GM18867 (cell line): Measurements from ENCODE around the gene KLHL28.

Experiments used
- ATAC-seq: cut with Tn5 transposase; IDR thresholded peaks from one replicate; pipeline ENCODE4 v1.9.1; 2021; ENCODE audit warnings: mild to moderate bottlenecking, moderate library complexity; ENCODE audit not compliant: unreplicated experiment

The KLHL28 gene

GRCh38 chr14:44961151-44961553 lies 595 bp downstream of the KLHL28 start:
- ATAC-seq, result peak; percentile 21

DNA sequence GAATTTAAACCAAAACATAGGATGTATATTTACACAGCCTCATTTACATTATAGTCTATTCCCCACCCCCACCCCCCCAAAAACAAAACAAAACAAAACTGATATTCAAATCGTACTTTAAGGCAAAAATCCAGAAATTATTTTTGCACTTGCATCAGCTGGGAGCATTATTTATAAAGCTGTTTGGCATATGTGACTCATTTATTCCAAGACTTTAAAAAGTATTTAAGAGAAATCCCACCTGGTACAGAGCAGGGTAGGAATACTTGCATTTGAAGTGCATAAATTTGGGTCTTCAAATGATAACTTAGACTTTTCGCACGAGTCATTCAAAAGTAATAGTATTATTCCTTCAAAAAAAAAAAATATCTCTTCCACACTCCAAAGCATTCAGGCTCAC lies 1.1 kb downstream of the KLHL28 start:
- ATAC-seq, result no peak

GRCh38 chr14:44960146-44960545 lies 1.6 kb downstream of the KLHL28 start:
- no peak for ATAC-seq

DNA sequence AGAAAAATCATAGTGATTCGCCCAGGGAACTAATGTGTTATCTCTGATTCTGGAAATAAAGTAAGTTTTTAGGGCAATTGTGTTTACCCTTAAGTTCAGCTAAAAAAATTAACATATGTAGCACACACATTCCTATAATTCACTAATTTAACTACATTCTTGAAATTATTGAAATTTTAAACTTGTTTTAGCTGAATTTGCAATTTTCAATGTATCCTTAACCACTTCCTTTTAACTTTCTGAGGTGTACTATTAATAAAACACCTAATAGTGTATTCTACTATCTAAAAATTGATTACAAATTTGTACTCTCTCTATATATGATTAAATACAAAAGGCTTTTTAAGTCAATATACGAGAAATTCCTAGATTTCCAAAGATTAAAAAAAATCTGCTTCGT lies 2.2 kb downstream of the KLHL28 start:
- ATAC-seq, result no peak

GRCh38 chr14:44956866-44957265 lies 4.9 kb downstream of the KLHL28 start:
- ATAC-seq, result no peak

- ATAC-seq, result no peak
These were observed 6.2 kb downstream of the KLHL28 start for GRCh38 chr14:44955528-44955927.

DNA sequence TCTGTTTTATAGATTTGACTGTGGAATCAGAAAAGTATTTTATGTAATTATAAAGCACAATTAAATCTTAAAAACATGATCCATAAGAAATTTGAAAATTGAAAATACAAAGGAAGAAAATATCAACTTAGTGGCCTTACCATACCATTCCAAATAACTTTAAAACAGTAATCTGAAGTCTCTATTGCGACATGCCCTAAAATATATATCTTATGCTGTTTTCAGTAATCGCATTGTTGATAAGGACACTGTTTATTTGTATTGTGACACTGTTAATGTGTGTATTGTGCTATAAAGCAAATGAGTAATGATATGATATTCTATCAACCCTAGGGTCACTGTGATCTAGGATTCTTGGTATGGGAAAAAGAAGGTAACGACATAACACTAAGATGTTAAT lies 7.0 kb downstream of the KLHL28 start:
- no peak for ATAC-seq

GRCh38 chr14:44952391-44953110 lies 9.2 kb downstream of the KLHL28 start:
- no peak for ATAC-seq

- no peak for ATAC-seq
These were observed 10.7 kb downstream of the KLHL28 start for GRCh38 chr14:44951051-44951450.

GRCh38 chr14:44945264-44945663 lies 16.5 kb downstream of the KLHL28 start:
- ATAC-seq, result no peak

GRCh38 chr14:44944107-44944506 lies 17.6 kb downstream of the KLHL28 start:
- no peak for ATAC-seq

GRCh38 chr14:44942436-44942835 lies 19.3 kb downstream of the KLHL28 start:
- no peak for ATAC-seq

GRCh38 chr14:44941591-44941990 lies 20.2 kb downstream of the KLHL28 start:
- ATAC-seq, result no peak

GRCh38 chr14:44940944-44941343 lies 20.8 kb downstream of the KLHL28 start:
- no peak for ATAC-seq

DNA sequence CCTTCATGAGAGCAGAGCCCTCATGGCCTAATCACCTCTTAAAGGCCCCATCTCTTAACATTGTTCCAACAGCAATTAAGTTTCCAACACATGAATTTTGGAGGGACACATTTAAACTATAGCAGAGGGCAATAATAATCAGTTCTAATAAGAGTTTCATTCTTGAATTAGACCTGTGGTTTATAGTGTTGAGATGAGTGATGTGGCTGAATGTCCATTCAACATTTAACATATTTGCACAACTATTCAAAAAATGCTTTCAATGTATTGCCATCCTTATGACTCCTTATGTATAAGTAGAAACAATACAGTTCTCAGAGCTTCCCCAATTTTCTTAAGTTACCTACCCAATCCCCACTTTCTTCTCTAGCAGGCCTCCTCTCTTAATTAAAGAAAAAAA lies 21.5 kb downstream of the KLHL28 start:
- no peak for ATAC-seq

DNA sequence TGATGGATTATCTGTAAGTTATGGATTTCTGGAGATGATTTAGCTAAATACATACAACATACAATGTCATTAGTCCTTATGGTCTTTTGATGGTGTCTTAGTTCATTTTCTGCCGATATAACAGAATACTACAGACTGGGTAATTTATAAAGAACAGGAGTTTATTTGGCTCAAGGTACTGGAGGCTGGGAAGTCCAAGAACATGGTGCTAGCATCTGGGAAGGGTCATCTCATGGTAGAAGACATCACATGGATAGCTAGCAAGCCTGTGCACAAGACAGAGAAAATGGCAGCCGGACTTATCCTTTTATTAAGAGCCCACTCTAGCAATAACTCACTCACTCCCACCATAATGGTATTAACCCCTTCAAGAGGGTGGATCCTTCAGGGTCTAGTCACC lies 24.2 kb downstream of the KLHL28 start:
- no peak for ATAC-seq

DNA sequence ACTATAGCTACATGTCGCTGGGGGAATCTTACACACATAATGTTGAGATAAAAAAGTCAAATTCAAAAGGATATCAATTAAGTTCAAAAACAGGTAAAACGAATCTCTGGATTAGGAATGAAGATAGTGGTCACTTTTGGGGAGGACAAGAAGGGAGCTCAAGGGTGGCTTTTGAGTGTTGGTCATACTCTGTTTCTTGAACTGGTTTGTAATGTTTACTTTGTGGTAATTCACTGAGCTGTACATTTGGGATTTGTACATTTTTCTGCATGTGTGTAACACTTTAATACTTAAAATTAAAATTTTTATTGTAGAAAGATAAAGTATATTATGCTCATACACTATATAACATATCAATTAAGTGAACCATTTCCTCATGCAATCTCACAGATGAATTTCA lies 26.6 kb downstream of the KLHL28 start:
- ATAC-seq, result no peak

GRCh38 chr14:44928793-44929192 lies 33.0 kb downstream of the KLHL28 start:
- no peak for ATAC-seq

- no peak for ATAC-seq
These were observed 46.9 kb downstream of the KLHL28 start for GRCh38 chr14:44914849-44915248.

GRCh38 chr14:44912041-44912869 lies 49.5 kb downstream of the KLHL28 start:
- ATAC-seq, result no peak

- ATAC-seq, result no peak
These were observed 50.9 kb downstream of the KLHL28 start for GRCh38 chr14:44910821-44911220.

DNA sequence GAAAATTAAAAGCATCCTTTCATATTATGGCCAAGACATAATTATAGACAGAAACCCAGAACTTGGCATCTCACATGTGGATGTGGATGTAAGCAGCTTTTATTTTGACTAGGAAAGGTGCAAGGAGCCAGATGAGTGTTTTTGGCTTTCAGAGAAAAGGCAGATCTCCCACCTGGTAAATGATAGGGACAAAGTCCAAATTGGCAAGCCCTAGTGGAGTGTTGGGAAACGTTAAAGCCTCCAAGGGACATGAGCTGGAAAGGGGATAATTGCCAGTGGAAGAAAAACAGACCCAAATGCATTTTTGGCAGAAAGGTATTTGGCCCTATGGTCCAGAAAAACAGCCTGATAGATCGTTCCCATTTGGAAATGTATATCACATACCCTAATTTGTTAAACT lies 60.1 kb downstream of the KLHL28 start:
- ATAC-seq, result no peak
